Measurements from ENCODE around the gene MSH5. TPM values are rescaled to one million over a fixed set of nuclear protein-coding genes. Genes with fewer than 3 reads are reported as not detected.

Gene MSH5
- total RNA-seq, 2 experiments from 2014 or later, result 13.6 to 13.7 TPM

DNA sequence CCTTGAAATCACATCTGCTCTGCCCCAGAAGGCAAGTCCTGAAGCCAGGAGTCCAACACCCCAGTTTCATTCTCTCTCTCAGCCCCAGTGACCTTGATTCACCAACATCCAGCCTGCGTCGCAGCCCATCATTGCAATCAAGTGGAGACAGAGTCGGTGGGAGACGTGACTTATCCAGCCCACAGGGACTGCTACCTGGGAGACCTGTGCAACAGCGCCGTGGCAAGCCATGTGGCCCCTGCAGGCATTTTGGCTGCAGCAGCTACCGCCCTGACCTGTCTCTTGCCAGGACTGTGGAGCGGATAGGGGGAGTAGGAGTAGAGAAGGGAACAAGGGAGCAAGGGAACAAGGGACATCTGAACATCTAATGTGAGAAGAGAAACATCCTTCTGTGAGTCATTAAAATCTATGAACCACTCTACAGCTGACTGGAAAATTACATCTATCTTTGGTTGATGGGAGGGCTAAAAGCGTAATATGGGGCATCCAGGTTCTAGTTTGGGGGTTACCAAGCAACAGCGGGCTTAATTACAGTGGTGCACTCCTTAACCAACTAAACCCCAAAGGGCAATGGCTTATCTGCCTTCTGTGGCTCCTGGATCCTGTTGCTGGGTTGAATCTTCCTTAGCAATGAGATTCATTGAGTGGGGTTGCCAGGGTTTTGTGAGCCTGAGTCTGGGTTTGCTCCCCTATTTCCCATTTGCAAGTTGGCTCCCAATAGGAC, 22.1 kb upstream of the MSH5 start:
- H3K27ac Mint-ChIP-seq, result no peak overlapping the region
- ATAC-seq (ENCODE audit: poor library complexity), result no peak
- Histone ChIP-seq H3K9me3 (ENCODE audit: control insufficient read depth in 1 of 2, insufficient read depth in 1 of 2, low read length in 2 of 2) (no peaks in the 10 kb centered on the region), H3K4me3 (ENCODE audit: low read length) (no peak overlapping the region), H3K4me1 (ENCODE audit: insufficient read depth, low read length) (peaks cover 3% of the 10 kb centered on the region), H3K27me3 (ENCODE audit: control insufficient read depth in 1 of 2, insufficient read depth in 2 of 2, low read length in 2 of 2) (no peaks in the 10 kb centered on the region), H3K27ac (ENCODE audit: low read depth in 1 of 2, low read length in 2 of 2) (no peak overlapping the region), H3K36me3 (ENCODE audit: insufficient read depth, low read length) (no peaks in the 10 kb centered on the region)
- no peaks in the 10 kb centered on the region for H3K27me3 Mint-ChIP-seq
- ChIA-PET POLR2A (no interaction called here), CTCF (no interaction called here)
- H3K4me1 Mint-ChIP-seq (ENCODE audit: low read depth), result peaks cover 9% of the 10 kb centered on the region
- intact Hi-C loops (cut with DNase I, micrococcal nuclease), result no loop called here
- no peak overlapping the region for H3K4me3 Mint-ChIP-seq
- TF ChIP-seq, protein P1, sequence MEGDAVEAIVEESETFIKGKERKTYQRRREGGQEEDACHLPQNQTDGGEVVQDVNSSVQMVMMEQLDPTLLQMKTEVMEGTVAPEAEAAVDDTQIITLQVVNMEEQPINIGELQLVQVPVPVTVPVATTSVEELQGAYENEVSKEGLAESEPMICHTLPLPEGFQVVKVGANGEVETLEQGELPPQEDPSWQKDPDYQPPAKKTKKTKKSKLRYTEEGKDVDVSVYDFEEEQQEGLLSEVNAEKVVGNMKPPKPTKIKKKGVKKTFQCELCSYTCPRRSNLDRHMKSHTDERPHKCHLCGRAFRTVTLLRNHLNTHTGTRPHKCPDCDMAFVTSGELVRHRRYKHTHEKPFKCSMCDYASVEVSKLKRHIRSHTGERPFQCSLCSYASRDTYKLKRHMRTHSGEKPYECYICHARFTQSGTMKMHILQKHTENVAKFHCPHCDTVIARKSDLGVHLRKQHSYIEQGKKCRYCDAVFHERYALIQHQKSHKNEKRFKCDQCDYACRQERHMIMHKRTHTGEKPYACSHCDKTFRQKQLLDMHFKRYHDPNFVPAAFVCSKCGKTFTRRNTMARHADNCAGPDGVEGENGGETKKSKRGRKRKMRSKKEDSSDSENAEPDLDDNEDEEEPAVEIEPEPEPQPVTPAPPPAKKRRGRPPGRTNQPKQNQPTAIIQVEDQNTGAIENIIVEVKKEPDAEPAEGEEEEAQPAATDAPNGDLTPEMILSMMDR (IDR thresholded peaks at IDR 0.05), result no peak
- no peaks in the 10 kb centered on the region for H3K9me3 Mint-ChIP-seq
- no peaks in the 10 kb centered on the region for H3K36me3 Mint-ChIP-seq (ENCODE audit: low read depth)
- DNase-seq, result no peak

DNA sequence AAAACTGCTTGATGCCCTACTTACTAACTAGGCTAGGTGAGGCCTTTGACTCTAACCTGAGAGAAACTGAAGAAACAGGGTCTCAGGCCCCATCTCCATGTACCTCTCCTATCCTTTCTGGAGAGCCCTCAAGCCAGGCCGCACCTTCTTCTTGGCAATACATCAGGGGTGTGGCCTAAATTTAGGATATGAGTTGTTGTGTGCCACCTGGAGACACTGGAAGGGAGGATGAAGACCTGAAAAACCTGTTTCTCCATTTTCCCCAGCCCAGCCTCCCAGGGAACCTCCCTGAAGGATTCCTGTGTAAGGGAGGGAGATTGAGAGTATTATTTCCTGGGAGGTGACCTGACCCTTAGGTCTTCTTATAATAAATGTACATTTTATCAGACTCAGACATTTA, 21.5 kb upstream of the MSH5 start:
- ATAC-seq (ENCODE audit: poor library complexity) (no peak), DNase-seq (no peak)
- H3K4me1 ChIP-seq (ENCODE audit: insufficient read depth, low read length), result peaks cover 5% of the 10 kb centered on the region
- no peaks in the 10 kb centered on the region for H3K36me3 ChIP-seq (ENCODE audit: insufficient read depth, low read length)
- ChIA-PET CTCF (no interaction called here), POLR2A (no interaction called here)
- H3K9me3 ChIP-seq (ENCODE audit: control insufficient read depth in 1 of 2, insufficient read depth in 1 of 2, low read length in 2 of 2), result no peaks in the 10 kb centered on the region
- Mint-ChIP-seq H3K27me3 (no peaks in the 10 kb centered on the region), H3K27ac (no peak overlapping the region), H3K4me3 (no peak overlapping the region), H3K36me3 (ENCODE audit: low read depth) (no peaks in the 10 kb centered on the region), H3K4me1 (ENCODE audit: low read depth) (peaks cover 6% of the 10 kb centered on the region), H3K9me3 (no peaks in the 10 kb centered on the region)
- H3K27me3 ChIP-seq (ENCODE audit: control insufficient read depth in 1 of 2, insufficient read depth in 2 of 2, low read length in 2 of 2), result no peaks in the 10 kb centered on the region
- H3K27ac ChIP-seq (ENCODE audit: low read depth in 1 of 2, low read length in 2 of 2), result no peak overlapping the region
- H3K4me3 ChIP-seq (ENCODE audit: low read length), result no peak overlapping the region
- intact Hi-C loops (cut with DNase I, micrococcal nuclease), result no loop called here
- TF ChIP-seq, protein P1 (IDR thresholded peaks at IDR 0.05), result no peak

DNA sequence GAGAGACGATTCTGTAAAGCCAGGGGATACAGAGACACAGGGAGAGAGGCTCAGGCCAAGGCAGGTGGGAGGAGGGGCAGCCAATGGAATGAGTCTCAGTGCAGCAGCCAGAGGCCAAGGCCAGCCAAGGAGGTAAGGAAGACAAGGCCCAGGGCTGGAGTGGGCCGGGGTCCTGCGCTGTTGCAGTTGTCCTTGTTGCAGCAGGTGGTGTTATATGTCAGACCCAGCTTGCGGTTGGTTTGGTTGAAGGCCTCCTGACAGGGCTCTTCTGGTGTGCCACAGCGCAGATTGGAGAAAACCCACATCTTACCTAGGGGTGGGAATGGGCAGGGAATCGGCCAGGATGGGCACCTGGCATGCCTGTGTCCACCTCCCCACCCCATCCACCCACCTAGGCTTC, 20.8 kb upstream of the MSH5 start:
- H3K27me3 ChIP-seq (ENCODE audit: control insufficient read depth in 1 of 2, insufficient read depth in 2 of 2, low read length in 2 of 2), result no peaks in the 10 kb centered on the region
- ChIA-PET CTCF (no interaction called here), POLR2A (no interaction called here)
- intact Hi-C loops (cut with DNase I, micrococcal nuclease), result no loop called here
- peaks cover 6% of the 10 kb centered on the region for H3K4me1 ChIP-seq (ENCODE audit: insufficient read depth, low read length)
- H3K4me1 Mint-ChIP-seq (ENCODE audit: low read depth), result peaks cover 3% of the 10 kb centered on the region
- DNase-seq (no peak), ATAC-seq (ENCODE audit: poor library complexity) (no peak)
- H3K27me3 Mint-ChIP-seq, result no peaks in the 10 kb centered on the region
- H3K36me3 ChIP-seq (ENCODE audit: insufficient read depth, low read length), result no peaks in the 10 kb centered on the region
- TF ChIP-seq, protein P1 (IDR thresholded peaks at IDR 0.05), result no peak
- no peak overlapping the region for H3K27ac ChIP-seq (ENCODE audit: low read depth in 1 of 2, low read length in 2 of 2)
- no peaks in the 10 kb centered on the region for H3K36me3 Mint-ChIP-seq (ENCODE audit: low read depth)
- H3K27ac Mint-ChIP-seq, result no peak overlapping the region
- no peaks in the 10 kb centered on the region for H3K9me3 ChIP-seq (ENCODE audit: control insufficient read depth in 1 of 2, insufficient read depth in 1 of 2, low read length in 2 of 2)
- H3K4me3 Mint-ChIP-seq, result no peak overlapping the region
- no peak overlapping the region for H3K4me3 ChIP-seq (ENCODE audit: low read length)
- no peaks in the 10 kb centered on the region for H3K9me3 Mint-ChIP-seq

Measured in CD4-positive, alpha-beta T cell (primary cell).